OCI-LY7 (cell line): Measurements from ENCODE around the gene HRAS. TPM values are rescaled to one million over a fixed set of nuclear protein-coding genes. Genes with fewer than 3 reads are reported as not detected.
A peak's percentile ranks its signal among the peaks of the same experiment; 100 is the strongest.

ENCODE experiments used
- BruUV-seq: library from RNA; stranded (reverse); fragments of 400-500 nt; replicated peaks from 2 replicates; lab custom pipeline; 2021; lab: Mats Ljungman, UMichigan
- CTCF ChIA-PET: fragments of 300-600 bp; sonication (Branson Sonifier 250); formaldehyde crosslinking; loops from one replicate; lab custom pipeline; 2022; ENCODE audit warnings: antibody characterized with exemption; ENCODE audit not compliant: unreplicated experiment; lab: Charles Lee
- POLR2A ChIA-PET: fragments of 300-600 bp; sonication (Branson Sonifier 250); formaldehyde crosslinking; loops from one replicate; lab custom pipeline; 2022; ENCODE audit warnings: antibody characterized with exemption; lab: Charles Lee
- DNase-seq: peaks from one replicate; pipeline ENCODE4 v3.0.0-alpha.2; 2015; ENCODE audit warnings: low spot score
- H2AFZ ChIP-seq: fragments of 200-600 bp; sonication (generic), shearing (Covaris generic); 2 replicates; pipeline ENCODE4 v1.6.1; 2014; ENCODE audit warnings: mild to moderate bottlenecking, antibody characterized with exemption, low read length, moderate library complexity
- H3K27ac ChIP-seq: fragments of 200-600 bp; sonication (generic); 2 replicates; pipeline ENCODE4 v1.5.1; 2014; ENCODE audit warnings: mixed run types, low read depth, mild to moderate bottlenecking, moderate library complexity, low read length, inconsistent platforms; ENCODE audit not compliant: poor library complexity, severe bottlenecking
- H3K36me3 ChIP-seq: fragments of 200-600 bp; sonication (generic); 2 replicates; pipeline ENCODE4 v1.6.1; 2014; ENCODE audit warnings: mild to moderate bottlenecking, antibody characterized with exemption, low read length, moderate library complexity, mixed read lengths; ENCODE audit not compliant: insufficient read depth
- H3K4me1 ChIP-seq: fragments of 200-600 bp; sonication (generic); 2 replicates; pipeline ENCODE4 v1.5.1; 2014; ENCODE audit warnings: mild to moderate bottlenecking, low read length; ENCODE audit not compliant: insufficient read depth, poor library complexity, severe bottlenecking
- H3K4me2 ChIP-seq: fragments of 200-600 bp; sonication (generic); 2 replicates; pipeline ENCODE4 v1.6.1; 2014; ENCODE audit warnings: mild to moderate bottlenecking, low read length
- H3K4me3 ChIP-seq: fragments of 200-600 bp; sonication (generic); 2 replicates; pipeline ENCODE4 v1.5.1; 2014; ENCODE audit warnings: mild to moderate bottlenecking, low read depth, low read length; ENCODE audit not compliant: poor library complexity, severe bottlenecking
- H3K79me2 ChIP-seq: fragments of 200-600 bp; sonication (generic); 2 replicates; pipeline ENCODE4 v1.6.1; 2016; ENCODE audit warnings: low read depth, mild to moderate bottlenecking, low read length, moderate library complexity, mixed read lengths; ENCODE audit not compliant: insufficient read depth
- H3K9me2 ChIP-seq: fragments of 200-600 bp; sonication (generic); 2 replicates; pipeline ENCODE4 v1.6.1; 2016; ENCODE audit warnings: mild to moderate bottlenecking, low read length, mixed read lengths; ENCODE audit not compliant: insufficient read depth
- H3K9me3 ChIP-seq: fragments of 200-600 bp; sonication (generic); 2 replicates; pipeline ENCODE4 v1.6.1; 2014; ENCODE audit warnings: mild to moderate bottlenecking, mixed run types, low read length, mixed read lengths
- H4K20me1 ChIP-seq: fragments of 200-600 bp; sonication (generic); 2 replicates; pipeline ENCODE4 v1.6.1; 2014; ENCODE audit warnings: mild to moderate bottlenecking, antibody characterized with exemption, low read length, moderate library complexity, mixed read lengths; ENCODE audit not compliant: insufficient read depth
- CTCF ChIP-seq: fragments of 200-600 bp; sonication (generic); conservative IDR thresholded peaks from 2 replicates; pipeline ENCODE4 v1.5.1; 2014; ENCODE audit warnings: mild to moderate bottlenecking, antibody characterized with exemption, low read length, moderate library complexity, mixed read lengths
- EZH2phosphoT487 ChIP-seq: fragments of 200-600 bp; sonication (generic); IDR thresholded peaks from 2 replicates; pipeline ENCODE4 v1.6.1; 2018; ENCODE audit warnings: low read depth, borderline replicate concordance, mild to moderate bottlenecking, mixed run types, antibody characterized with exemption, low read length, moderate library complexity, mixed read lengths
- intact Hi-C: fragments of 100-400 bp; cut with micrococcal nuclease; formaldehyde crosslinking; loops from one replicate; pipeline ENCODE4 v1.10.0; 2022; ENCODE audit not compliant: unreplicated experiment
- total RNA-seq, 2 experiments: library from RNA; depleted of rRNA in 1 of 2; stranded (reverse); fragments of >200 nt in 1 of 2; shearing (Covaris generic) in 1 of 2; gene quantifications; 2 replicates each; pipeline ENCODE4 v1.2.3, GENCODE V29; 2014 to 2022

Gene HRAS
- total RNA-seq, 2 experiments from 2014 or later, result 46.9 to 53.0 TPM

- POLR2A ChIA-PET, result interaction anchor here (0.7 kb wide), 1 partner anchor 27 kb away, joined by 3 read pairs; no protein-coding TSS in a partner anchor
- H3K79me2 ChIP-seq, result no peaks in the 10 kb centered on the region
- CTCF ChIA-PET, result interaction anchor here (0.6 kb wide), 1 partner anchor 133 kb away, joined by 4 read pairs; no protein-coding TSS in a partner anchor
- TF ChIP-seq EZH2phosphoT487 (no peak), CTCF (no peak)
- no peak overlapping the region for H2AFZ ChIP-seq
- no TSS peak for BruUV-seq
- no peaks in the 10 kb centered on the region for H3K9me2 ChIP-seq
- H3K4me3 ChIP-seq, result no peak overlapping the region
- no peaks in the 10 kb centered on the region for H3K9me3 ChIP-seq
- H3K4me2 ChIP-seq, result peak overlapping the region; percentile 27; the same call in 1 of the 2 replicates
- H3K27ac ChIP-seq, result no peak overlapping the region
- H3K36me3 ChIP-seq, result no peaks in the 10 kb centered on the region
- intact Hi-C loops, result no loop called here
- peak; percentile 65 for DNase-seq
- H4K20me1 ChIP-seq, result no peaks in the 10 kb centered on the region
- H3K4me1 ChIP-seq, result peaks cover 12% of the 10 kb centered on the region
These were observed 13.6 kb upstream of the HRAS start for GRCh38 chr11:548700-549603.

- H3K4me3 ChIP-seq, result no peak overlapping the region
- no peaks in the 10 kb centered on the region for H3K79me2 ChIP-seq
- no peak overlapping the region for H3K4me2 ChIP-seq
- H3K9me2 ChIP-seq, result no peaks in the 10 kb centered on the region
- H3K27ac ChIP-seq, result no peak overlapping the region
- no peaks in the 10 kb centered on the region for H4K20me1 ChIP-seq
- ChIA-PET CTCF (no interaction called here), POLR2A (interaction anchor here (0.7 kb wide), 1 partner anchor 374 kb away, joined by 3 read pairs; no protein-coding TSS in a partner anchor)
- BruUV-seq, result no TSS peak
- H3K9me3 ChIP-seq, result no peaks in the 10 kb centered on the region
- peaks cover 12% of the 10 kb centered on the region for H3K4me1 ChIP-seq
- no peaks in the 10 kb centered on the region for H3K36me3 ChIP-seq
- intact Hi-C loops, result no loop called here
- no peak for DNase-seq
- no peak overlapping the region for H2AFZ ChIP-seq
- TF ChIP-seq EZH2phosphoT487 (no peak), CTCF (no peak)
These were observed 9.8 kb upstream of the HRAS start for GRCh38 chr11:545171-545570.
